HUDEP-2 (cell line): ENCODE results near the gene RGS7.

Experiments used
- DNase-seq, 76 experiments: peaks; one replicate each; lab custom pipeline; 2025; ENCODE audit not compliant: unreplicated experiment in 76 of 76; lab: John Stamatoyannopoulos, UW

The RGS7 gene

DNA sequence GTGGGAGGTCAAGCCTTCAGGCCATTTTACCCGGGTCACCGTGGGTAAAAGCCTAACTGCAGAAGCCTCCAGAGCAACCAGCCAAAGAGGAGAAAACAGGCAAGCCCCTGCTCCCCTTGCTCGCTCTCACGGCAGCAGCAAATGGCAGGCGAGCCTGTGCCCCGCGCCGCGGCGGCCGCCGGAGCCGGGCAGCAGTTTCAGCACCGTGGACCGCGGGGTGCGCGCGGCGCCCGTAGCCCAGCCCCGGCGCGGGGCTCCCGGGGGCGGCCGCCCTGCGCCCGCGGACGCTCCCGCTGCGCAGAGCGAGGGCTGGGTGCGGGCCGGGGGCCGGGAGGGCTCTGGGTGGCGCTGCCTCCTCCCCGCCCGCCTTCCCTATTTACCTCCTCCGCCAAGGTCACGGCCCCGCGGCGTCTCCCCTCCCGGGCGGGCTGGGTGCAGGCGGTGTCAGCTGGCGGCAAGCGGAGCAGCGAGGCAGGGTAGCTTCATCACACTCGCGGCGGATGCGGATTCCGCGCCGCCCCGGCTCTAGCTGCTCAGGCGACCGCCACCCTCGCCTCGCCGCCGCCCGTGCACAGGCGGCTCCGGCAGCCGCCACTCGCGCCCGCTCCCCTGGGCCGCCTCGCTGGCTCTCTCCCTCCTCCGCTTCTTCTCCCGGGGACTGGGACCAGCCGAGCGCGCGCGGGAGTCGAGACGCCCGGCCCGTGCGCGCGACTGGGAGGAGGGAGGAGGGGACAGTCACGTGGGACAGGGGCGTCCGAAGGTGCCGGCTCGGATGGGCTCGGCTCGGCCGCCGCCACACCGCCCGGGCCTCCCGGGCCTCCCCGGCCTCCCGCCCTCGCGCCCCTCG, at the start of gene RGS7:
TSS of gene RGS7 (minus strand) at position 687 of the 847 bp plus-strand sequence.
- DNase-seq = no peak

DNA sequence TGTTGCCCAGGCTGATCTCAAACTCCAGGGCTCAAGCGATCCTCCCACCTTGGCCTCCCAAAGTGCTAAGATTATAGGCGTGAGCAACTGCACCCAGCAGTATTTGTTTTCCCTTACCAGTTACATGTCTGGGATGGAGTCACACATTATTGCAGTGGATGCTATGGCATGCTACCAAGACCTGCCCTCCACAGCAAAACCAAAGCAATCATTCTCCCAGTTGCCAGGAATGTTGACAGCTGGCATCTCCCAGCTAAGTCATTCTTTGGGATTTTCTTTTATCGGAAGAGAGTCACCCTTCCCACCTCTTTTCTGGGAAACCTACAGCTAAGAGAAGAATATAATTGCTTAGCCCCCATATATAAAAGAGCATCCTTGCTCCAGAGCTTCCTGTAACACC, 49.4 kb upstream of the RGS7 start:
- no peak for DNase-seq

DNA sequence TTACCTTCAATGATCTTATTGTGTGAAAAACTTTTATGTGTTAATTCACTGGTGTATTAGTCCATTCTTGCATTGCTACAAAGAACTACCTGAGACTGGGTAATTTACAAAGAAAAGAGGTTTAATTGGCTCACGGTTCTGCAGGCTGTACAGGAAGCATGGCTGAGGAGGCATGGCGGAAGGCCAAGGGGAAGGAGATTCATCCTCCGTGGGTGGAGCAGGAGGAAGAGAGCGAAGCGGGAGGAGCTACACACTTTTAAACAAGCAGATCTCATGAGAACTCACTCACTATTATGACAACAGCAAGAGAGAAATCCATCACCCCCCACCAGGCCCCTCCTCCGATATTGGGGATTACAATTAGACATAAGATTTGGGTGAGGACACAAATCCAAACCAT, 44.2 kb upstream of the RGS7 start:
- DNase-seq = no peak

DNA sequence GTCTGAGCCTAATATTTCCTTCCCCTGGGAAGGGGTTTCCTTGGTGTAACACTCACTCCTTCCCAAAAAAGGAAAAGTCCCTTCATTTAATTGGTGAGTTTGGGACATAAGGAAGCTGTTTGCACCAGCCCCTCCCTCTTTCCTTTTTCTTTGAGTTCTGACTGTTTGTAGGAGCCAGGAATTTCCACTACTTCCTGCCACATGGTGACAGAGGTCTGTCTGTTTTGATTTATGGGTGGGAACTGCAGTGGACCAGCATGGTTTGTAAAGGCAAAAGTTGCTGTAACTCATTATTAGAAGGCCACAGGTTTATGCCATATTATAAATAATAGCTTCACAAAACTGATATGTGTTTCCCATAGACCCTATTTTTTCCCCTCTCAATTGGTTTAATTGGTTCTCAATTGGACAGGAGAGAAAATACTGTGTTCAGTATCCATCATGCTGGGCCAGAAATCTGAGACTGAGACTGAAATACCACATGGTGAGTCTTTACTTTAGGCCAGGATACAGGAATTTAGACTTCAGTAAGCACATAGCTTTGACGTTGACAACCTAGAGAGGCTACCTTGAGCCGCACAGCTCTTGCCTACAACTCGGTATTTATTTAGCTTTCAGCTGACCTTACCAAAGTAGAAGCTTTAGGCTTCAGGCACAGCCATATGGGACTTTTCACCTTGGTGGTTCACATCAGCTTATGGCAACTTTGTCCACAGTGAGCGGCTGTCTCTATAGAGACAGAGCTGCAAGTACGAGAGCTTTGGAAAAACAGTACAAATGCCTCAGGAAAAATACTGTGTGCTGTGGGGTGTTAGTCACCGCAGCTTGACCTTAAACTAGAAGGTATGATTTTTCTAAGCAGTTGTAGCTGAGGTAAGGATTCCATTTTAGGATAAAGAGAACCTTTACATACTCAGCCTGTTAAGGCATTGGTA, 40.0 kb upstream of the RGS7 start:
- DNase-seq = no peak

DNA sequence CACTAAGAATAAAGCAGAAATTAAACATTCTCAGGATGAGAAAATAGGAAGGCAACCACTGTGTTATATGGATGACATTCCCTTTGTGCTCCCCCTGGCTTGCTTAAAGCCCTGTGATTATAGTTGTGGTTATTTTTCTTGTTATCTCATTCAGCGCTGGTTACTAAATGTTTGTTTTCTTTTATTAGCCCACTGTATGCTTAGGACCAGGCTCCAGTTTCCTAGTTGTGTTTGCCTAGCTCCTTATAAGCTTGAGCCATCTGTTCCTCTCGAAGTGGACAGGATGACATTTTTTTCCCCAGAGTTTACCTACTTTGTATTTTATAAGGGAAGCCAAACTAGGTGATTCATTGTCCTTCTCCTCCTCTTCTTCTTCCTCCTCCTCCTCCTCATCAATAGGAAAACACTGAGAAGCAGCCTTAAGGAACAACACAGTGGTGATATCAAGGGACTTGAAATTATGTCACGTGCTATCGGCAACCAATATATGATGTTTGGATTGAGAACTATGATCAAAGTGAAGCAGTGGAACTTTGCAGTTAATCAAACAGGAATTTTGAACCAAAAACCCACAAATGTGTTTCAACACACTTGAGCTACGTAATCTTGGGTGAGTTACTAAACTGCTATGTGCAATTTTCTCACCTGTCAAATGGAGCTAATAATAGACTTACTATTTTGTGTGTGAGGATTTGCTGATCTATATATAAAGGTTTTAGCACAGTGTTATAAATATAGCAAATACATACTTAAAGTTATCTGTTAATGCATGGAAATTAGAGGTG, 35.1 kb upstream of the RGS7 start:
- no peak for DNase-seq

DNA sequence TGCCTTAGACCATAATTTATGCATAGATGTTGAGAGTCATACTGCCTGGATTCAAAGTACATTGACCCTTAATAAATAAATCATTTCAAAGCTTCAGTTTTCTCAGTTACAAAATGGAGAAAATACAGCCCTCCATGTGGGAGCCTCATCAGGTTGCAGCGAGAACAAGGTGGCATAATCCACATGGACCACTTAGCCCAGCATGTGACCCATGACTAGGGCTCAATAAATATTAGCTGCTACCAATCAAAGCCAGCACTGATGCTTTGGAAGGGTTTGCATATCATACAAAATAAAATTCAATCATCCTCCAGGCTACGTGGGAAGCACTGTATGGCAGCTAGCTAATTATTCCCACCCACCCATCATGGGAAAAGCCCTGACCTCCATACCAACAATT, 33.5 kb upstream of the RGS7 start:
- no peak for DNase-seq

DNA sequence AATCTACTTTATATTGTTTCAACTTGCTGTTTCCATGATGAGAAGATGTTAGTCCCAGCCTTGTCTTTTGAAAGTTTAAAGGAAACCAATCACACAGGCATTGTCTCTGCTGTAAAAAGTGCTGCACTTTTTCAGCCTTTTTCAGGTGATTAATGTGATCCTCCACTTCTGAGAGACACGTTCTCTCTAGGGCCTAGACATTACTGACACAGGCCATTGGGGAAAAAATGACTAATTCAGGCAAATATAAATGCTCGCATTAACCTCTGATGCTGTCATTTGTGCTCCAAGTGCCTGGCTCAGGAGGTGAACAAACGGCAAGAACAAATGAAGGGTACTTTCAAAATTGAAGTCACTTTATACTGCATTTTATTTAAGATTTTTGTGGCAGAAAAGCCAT, 32.4 kb upstream of the RGS7 start:
- DNase-seq = no peak

DNA sequence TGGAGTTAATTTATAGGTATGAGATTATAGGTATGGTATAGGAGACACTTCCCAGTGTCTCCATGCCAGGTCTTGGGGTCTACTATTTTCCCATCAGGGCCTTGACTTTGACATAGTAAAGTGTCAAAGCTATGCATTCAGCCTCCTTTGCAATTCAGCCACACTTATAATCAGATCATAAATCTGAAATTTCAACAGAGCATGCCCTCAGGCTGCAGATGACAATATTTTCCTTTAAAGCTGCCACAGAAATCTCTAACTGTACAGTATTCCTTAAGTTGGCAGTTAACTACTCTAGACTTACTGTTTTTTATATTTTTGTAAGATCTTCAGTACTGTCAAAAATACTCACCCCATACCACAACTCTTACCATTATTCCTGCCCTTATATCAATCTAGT, 30.2 kb upstream of the RGS7 start:
- DNase-seq = no peak

DNA sequence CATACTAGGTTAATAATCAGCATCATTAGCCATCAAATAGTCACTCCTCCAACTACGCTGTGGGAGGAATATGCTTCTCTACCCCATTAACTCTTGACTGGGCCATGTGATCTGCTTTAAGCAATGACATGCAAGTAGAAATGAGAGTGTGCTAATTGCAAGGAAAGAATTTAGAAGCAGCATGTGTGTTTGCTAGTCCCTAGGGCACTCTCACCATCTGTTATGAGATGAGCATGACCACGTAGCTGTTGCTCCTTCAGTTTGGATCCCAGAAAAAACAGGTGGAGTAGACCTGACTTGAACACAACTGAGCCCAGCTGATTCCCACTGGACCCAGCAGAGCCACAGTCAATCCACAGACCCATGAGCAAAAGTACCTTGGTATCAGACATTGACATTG, 19.7 kb upstream of the RGS7 start:
- DNase-seq = no peak

DNA sequence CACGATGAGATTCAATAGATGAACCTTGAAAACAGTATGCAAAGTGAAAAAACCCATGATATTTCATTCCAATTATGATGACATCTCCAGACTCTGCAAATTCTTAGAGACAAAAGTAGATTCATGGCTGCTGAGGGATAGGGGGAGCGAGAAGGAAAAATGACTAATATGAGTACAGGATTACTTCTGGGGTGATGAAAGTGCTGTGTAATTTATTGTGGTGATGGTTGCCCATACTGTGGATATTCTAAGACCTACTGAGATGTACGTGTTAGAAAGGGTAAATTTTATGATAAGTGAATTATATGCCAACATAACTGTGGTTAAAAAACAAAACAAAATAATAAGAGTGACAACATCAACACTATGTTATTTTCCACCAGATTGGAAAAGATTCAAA, 18.9 kb upstream of the RGS7 start:
- DNase-seq = no peak

DNA sequence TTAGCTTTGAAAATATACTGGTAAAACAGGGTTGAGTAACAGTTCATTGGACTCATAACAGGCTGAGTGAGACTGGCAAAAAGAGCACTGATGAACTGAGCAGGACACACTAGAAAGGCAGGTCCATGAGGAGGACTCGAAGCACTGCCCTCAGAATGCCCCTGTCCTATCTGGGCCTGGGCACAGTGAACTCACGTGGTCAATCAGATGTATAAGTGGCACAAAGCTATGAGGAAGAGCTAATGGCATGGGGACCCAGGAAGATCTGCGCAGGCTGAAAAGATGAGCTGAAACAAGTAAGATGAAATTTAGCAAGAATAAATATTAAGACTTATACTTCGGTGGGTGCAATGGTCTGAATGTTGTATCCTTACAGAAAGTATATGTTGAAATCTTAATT, 9.2 kb upstream of the RGS7 start:
- no peak for DNase-seq

DNA sequence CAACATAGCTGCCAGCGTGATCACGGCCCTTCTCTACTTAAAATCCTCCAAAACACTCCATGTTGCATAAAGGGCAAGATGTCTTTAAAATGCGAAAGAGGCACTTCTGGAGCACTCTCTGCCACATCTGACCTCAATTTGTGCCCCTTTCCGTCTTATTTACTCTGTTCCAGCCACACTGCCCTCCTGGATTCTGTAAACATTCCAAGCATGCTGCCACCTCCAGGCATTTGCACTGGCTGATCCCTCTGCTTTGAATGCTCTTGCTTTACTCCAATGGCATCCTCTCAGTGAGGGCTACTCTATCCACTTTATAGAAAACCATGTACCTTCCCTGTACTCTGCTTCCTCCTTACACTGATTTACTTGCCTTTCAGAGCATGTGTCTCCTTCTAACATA, 5.3 kb upstream of the RGS7 start:
- no peak for DNase-seq

DNA sequence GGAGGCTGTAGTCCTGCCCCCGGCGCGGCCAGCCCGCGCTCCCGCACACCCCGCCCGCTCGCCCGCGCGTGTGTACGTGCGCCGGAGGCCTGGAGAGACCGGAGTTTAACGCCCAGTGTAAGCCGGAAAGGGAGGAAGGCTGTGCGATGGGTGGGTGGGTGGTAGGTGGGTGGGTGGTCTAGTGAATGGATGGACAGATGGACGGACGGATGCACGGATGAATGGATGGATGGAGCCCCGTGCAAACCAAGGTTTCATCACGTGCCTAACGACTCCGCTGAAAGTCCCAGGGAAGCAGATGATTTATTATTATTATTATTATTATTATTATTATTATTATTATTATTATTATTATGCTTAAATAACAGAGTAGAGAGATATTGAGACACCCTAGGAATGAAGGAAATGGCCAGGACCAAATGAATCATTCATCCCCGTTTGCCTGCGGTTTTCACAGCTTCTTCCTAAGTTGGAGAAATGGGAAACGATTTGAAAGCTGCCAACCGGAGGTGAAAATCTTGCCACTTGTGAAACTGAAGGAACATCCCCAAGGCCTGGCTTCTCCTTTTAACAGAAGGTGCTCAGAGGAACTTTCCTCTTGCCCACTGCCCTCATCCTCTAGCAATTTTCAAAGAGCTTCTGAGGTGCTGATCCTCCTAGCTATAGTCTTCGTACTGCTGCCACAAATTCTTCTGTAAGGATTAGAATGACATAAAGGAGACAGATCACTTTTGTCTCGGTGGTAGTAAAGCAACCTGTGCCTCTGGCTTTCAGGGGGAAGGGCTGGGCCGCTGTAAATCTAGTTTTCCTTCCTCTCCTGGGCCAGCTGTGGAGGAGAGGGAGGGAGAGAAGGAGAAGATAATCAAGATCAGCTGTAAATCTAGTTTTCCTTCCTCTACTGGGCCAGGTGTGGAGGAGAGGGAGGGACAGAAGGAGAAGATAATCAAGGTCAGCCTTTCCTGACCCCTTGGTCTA, 648 bp upstream of the RGS7 start:
- no peak for DNase-seq

DNA sequence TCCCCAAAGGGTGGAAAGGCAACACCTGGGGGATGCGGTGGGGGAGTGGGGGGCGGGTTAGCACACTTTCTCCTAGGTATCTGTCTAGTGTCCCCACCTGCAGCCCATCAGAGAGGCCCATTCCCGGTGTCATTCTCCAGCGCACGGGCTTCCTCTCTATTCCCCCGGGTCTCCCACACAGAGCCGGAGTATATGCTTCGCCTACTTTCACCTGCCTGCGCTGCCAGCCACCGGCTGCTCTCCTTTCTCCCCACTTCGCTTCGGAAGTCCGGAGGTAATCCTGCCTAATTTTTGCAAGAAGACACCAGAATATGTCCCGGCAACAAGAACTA, 852 bp downstream of the RGS7 start:
- no peak for DNase-seq

DNA sequence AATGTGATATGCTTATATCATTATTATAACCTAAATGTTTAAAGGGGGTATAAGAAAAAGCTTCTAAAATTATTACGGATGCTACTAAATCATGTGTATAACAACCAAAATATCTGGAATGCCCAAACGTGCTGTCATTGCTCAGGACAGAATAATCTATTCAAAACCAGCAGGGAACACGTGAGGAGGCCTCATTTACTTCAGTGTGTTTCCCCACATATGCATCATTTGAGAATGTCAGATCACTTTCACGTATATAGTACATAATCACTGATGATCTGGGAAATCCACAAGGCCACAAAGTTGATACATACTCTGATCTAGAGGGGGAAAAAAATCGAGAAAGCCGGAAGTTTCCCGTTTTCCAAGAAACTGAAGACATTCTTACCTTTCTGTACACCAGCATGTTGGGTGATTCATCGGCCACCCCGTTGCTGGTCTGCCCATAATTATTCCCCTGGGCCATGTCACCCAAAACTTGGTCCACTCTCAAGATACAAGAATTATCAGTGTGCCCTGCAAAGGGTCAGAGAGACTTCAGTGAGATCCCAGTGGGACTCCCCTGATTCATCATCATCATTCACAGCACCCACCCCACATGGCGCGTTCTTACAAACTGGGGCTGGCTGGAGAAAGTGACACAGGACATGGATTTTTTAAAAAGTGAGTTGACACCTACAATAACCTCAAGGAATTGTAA, 1.5 kb downstream of the RGS7 start:
- DNase-seq = no peak

DNA sequence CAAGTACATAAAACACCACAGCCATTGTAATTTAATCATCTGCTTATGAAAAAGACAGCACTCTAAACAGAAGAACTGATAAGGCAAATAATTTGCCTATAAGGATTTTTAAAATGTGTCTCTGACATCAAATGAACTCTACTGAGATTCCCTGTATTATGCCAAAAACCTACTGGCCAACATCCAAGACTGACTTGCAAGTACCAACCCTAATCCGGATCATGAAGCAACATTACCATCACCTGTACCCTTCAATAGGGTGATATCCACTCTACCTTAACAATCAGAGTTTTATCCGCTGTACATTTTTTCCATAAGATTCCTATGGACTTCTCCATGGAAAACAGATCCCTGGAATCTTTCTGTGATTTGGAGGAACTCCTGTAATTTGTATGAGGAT, 4.6 kb downstream of the RGS7 start:
- DNase-seq = no peak

DNA sequence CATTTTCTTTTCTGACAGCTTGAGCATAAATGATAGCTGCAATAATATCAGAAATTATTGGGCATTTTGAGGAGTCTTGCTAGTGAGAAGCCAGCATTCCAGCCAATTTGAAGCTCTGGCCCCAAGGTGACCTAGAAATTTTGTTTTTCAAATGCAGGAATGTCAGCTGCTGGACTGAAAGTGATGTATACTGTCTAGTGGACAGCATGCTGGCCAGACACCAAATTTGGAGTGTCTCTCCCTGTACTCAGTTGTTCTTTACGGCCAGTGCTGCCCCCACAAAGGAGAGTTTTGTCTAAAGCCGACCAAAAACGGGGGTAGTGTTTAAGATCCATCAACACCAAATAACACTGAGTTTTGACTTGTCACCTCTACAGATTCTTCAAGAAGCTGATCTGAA, 5.2 kb downstream of the RGS7 start:
- DNase-seq = no peak

DNA sequence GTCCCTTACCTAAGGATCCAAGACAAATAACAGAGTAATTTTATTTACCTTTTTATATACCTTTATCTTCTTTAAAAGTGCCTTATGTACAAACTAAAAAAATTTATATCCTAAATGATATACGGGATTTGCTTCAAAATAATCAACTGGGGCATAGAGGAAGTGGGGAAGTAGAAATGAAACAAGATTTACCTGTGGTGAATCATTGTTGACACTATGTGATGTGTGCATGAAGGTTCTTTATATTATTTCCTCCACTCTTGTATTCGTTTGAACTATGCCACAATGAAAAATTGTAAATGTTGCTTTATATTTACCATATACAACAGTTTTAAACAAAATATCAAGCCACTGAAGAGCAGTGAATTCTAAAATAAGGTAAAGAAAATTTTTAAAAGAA, 13.0 kb downstream of the RGS7 start:
- DNase-seq = no peak

DNA sequence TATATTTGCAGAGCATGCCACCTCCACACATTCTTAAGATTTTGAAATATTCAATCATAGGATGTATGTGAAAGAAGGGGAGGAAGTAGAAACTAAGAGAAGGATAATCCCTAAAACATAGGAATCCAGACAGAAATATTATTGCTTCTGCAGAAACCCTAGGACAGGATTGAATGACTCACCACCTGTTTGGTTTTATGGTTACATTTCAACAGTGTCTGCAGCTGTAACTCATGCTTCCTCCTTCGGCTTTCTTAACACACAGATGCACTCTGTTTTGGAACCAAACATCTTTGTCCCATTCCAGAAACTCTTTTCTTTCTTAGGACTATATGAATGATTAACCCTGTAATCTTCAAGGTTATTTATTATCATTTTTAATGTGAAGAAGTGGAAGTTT, 20.7 kb downstream of the RGS7 start:
- DNase-seq = no peak

DNA sequence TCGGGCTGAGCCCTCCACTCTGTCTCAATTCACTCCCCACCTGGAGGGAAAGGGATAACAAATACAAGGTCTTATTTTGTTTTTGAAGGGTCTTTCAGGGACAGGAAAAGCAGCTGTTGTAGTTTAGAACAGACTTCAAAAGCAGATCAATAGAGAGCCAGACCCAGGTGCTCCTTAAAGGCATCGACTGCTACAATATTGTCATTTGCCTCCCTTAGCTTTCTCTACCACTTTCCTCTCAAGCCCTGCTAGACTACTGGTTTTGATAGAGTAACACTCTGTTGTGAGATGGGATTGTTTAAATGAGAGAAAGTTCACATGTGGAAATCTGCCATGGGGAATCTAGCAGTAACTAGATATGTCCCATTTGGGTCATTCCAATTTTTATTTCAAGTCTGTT, 24.0 kb downstream of the RGS7 start:
- no peak for DNase-seq
